ENCODE data around the gene PZP. TPM values are rescaled to one million over a fixed set of nuclear protein-coding genes. Genes with fewer than 3 reads are reported as not detected.

The PZP gene
- total and polyA plus RNA-seq, 4 donors: 0.61 to 4.6 (median 2.2) TPM

DNA sequence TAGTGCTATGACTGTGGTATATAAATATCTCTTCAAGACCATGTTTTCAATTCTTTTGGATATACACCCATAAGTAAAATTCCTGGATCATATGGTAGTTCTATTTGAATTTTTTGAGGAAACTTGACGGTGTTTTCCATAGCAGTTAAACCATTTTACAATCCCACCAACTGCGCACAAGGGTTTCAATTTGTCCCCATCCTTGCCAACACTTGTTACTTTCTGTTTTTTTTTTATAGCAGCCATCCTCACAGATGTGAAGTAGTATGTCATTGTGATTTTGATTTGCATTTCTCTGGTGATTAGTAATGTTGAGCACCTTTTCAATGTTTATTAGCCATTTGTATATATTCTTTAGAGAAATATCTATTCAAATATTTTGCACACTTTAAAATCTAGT, 78.0 kb downstream of the PZP start:
- H3K27me3 ChIP-seq (ENCODE audit: control insufficient read depth in 3 of 3, insufficient read depth in 3 of 3, low read length in 2 of 3): no peaks in the 10 kb centered on the region
- H3K9me3 ChIP-seq (ENCODE audit: control insufficient read depth in 4 of 4, insufficient read depth in 3 of 4, low read length in 3 of 4): no peaks in the 10 kb centered on the region
- peaks cover 0 to 5% (median 0%) of the 10 kb centered on the region in 4 donors for H3K36me3 ChIP-seq (ENCODE audit: control insufficient read depth in 4 of 4, insufficient read depth in 4 of 4, low read length in 4 of 4)
- H3K4me1 ChIP-seq (ENCODE audit: control insufficient read depth in 5 of 5, insufficient read depth in 5 of 5, low read length in 5 of 5): peaks cover 0 to 42% (median 0%) of the 10 kb centered on the region in 5 donors
- ATAC-seq (ENCODE audit: insufficient read depth, low FRiP score) (no peak), DNase-seq (no peak)
- H3K4me3 ChIP-seq: no peak overlapping the region
- no peak overlapping the region for H3K27ac ChIP-seq (ENCODE audit: low read depth in 1 of 2, low read length in 1 of 2)
- no peak overlapping the region for H3K9ac ChIP-seq (ENCODE audit: insufficient read depth in 1 of 2, low read length in 2 of 2)
- 50 to 73% methylated on average over 2 of the region's 2 CpGs for WGBS, 2 donors
- TF ChIP-seq, protein P1, sequence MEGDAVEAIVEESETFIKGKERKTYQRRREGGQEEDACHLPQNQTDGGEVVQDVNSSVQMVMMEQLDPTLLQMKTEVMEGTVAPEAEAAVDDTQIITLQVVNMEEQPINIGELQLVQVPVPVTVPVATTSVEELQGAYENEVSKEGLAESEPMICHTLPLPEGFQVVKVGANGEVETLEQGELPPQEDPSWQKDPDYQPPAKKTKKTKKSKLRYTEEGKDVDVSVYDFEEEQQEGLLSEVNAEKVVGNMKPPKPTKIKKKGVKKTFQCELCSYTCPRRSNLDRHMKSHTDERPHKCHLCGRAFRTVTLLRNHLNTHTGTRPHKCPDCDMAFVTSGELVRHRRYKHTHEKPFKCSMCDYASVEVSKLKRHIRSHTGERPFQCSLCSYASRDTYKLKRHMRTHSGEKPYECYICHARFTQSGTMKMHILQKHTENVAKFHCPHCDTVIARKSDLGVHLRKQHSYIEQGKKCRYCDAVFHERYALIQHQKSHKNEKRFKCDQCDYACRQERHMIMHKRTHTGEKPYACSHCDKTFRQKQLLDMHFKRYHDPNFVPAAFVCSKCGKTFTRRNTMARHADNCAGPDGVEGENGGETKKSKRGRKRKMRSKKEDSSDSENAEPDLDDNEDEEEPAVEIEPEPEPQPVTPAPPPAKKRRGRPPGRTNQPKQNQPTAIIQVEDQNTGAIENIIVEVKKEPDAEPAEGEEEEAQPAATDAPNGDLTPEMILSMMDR (IDR thresholded peaks at IDR 0.05; ENCODE audit: control extremely low read depth, extremely low read depth): no peak

DNA sequence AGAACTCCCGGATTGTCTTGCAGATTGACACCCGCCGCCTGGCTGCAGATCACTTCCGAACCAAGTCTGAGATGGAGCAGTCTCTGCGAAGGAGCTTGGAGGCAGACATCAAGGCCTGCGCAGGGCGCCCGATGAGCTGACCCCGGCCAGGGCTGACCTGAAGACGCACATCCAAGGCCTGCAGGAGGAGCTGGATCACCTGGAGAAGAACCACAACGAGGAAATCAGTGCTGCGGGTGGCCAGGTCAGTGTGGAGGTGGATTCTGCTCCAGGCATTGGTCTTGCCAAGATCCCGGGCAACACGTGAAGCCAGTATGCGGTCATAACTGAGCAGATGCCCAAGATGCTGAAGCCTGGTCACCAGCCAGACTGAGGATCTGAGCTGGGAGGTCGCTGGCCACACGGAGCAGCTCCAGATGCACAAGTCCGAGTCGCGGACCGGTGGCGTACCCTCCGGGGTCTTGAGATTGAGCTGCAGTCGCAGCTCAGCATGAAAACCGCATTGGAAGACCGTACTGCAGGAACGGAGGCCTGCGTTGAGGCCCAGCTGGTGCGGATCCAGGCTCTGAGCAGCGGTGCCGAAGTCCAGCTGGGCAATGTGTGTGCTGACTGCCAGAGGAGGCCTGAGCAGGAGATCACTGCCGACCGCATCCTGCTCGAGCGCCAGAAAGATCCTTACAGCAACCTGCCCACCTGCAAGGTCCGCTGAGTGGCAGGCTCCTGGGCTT, 80.1 kb downstream of the PZP start:
- Histone ChIP-seq H3K36me3 (ENCODE audit: control insufficient read depth in 4 of 4, insufficient read depth in 4 of 4, low read length in 4 of 4) (peaks cover 0 to 5% (median 0%) of the 10 kb centered on the region in 4 donors), H3K9me3 (ENCODE audit: control insufficient read depth in 4 of 4, insufficient read depth in 3 of 4, low read length in 3 of 4) (no peaks in the 10 kb centered on the region), H3K27ac (ENCODE audit: low read depth in 1 of 2, low read length in 1 of 2) (no peak overlapping the region), H3K4me1 (ENCODE audit: control insufficient read depth in 5 of 5, insufficient read depth in 5 of 5, low read length in 5 of 5) (peaks cover 0 to 38% (median 4%) of the 10 kb centered on the region in 5 donors), H3K9ac (ENCODE audit: insufficient read depth in 1 of 2, low read length in 2 of 2) (no peak overlapping the region), H3K4me3 (no peak overlapping the region), H3K27me3 (ENCODE audit: control insufficient read depth in 3 of 3, insufficient read depth in 3 of 3, low read length in 2 of 3) (no peaks in the 10 kb centered on the region)
- ATAC-seq (ENCODE audit: insufficient read depth, low FRiP score) (no peak), DNase-seq (no peak)
- 97% methylated on average over 36 of the region's 36 CpGs for WGBS, 2 donors
- TF ChIP-seq, protein P1 (IDR thresholded peaks at IDR 0.05; ENCODE audit: control extremely low read depth, extremely low read depth): no peak

DNA sequence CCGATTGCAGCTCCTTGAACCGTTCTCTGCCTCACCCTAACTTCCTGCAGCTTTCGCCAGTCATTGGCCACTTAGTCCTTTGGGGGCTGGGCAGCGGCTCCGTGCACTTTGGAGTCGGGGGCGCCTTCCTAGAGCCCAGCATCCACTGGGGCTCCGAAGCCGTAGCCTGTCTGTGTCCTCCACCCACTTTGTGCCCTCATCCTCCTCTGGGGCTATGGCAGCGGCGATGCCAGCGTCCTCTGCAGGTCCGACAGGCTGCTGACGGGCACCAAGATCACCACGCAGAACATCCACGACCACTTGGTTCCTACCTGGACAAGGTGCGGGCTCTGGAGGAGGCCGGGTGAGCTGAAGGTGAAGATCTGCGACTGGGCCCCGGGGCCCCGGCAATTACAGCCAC, 80.7 kb downstream of the PZP start:
- TF ChIP-seq, protein P1 (IDR thresholded peaks at IDR 0.05; ENCODE audit: control extremely low read depth, extremely low read depth): no peak

More for the DNA sequence above, 80.7 kb downstream of the PZP start:
- Histone ChIP-seq H3K9me3 (ENCODE audit: control insufficient read depth in 4 of 4, insufficient read depth in 3 of 4, low read length in 3 of 4) (no peaks in the 10 kb centered on the region), H3K9ac (ENCODE audit: insufficient read depth in 1 of 2, low read length in 2 of 2) (no peak overlapping the region), H3K4me3 (no peak overlapping the region), H3K27me3 (ENCODE audit: control insufficient read depth in 3 of 3, insufficient read depth in 3 of 3, low read length in 2 of 3) (no peaks in the 10 kb centered on the region), H3K27ac (ENCODE audit: low read depth in 1 of 2, low read length in 1 of 2) (no peak overlapping the region), H3K4me1 (ENCODE audit: control insufficient read depth in 5 of 5, insufficient read depth in 5 of 5, low read length in 5 of 5) (peaks cover 0 to 37% (median 4%) of the 10 kb centered on the region in 5 donors), H3K36me3 (ENCODE audit: control insufficient read depth in 4 of 4, insufficient read depth in 4 of 4, low read length in 4 of 4) (peaks cover 0 to 5% (median 0%) of the 10 kb centered on the region in 4 donors)
- WGBS, 2 donors: 97% methylated on average over 21 of the region's 21 CpGs
- DNase-seq: no peak
- ATAC-seq (ENCODE audit: insufficient read depth, low FRiP score): no peak
